GM12865 (cell line): ENCODE measurements around the gene ITPR2.
A peak's percentile ranks its signal among the peaks of the same experiment; 100 is the strongest.

Experiments used
- DNase-seq: peaks from one replicate; pipeline ENCODE4 v3.0.0; 2010; ENCODE audit warnings: low read depth
- H3K4me3 ChIP-seq: 2 replicates; pipeline ENCODE4 v1.5.1; 2011; ENCODE audit warnings: mild to moderate bottlenecking, low read depth, low read length, control low read depth
- CTCF ChIP-seq: IDR thresholded peaks from 2 replicates; pipeline ENCODE4 v1.5.1; 2011; ENCODE audit warnings: low read length, control low read depth, low read depth, inconsistent platforms; ENCODE audit not compliant: insufficient read depth; ENCODE audit errors: missing control alignments

The ITPR2 gene

GRCh38 chr12:26848156-26848825 lies 15.3 kb upstream of the ITPR2 start:
- TF ChIP-seq CTCF, result no peak
- H3K4me3 ChIP-seq, result no peak overlapping the region
- DNase-seq, result no peak

- no peak for DNase-seq
- H3K4me3 ChIP-seq, result no peak overlapping the region
- TF ChIP-seq CTCF, result no peak
These were observed 14.4 kb upstream of the ITPR2 start for GRCh38 chr12:26847431-26847830.

- no peak for TF ChIP-seq CTCF
- H3K4me3 ChIP-seq, result no peak overlapping the region
- DNase-seq, result no peak
These were observed 13.4 kb upstream of the ITPR2 start for GRCh38 chr12:26846416-26846815.

GRCh38 chr12:26845984-26846383 lies 13.0 kb upstream of the ITPR2 start:
- DNase-seq, result no peak
- no peak for TF ChIP-seq CTCF
- H3K4me3 ChIP-seq, result no peak overlapping the region

GRCh38 chr12:26845057-26845666 lies 12.2 kb upstream of the ITPR2 start:
- TF ChIP-seq CTCF, result peak; percentile 53
- DNase-seq, result peak; percentile 43
- H3K4me3 ChIP-seq, result no peak overlapping the region

GRCh38 chr12:26843311-26843710 lies 10.3 kb upstream of the ITPR2 start:
- TF ChIP-seq CTCF, result no peak
- H3K4me3 ChIP-seq, result no peak overlapping the region
- no peak for DNase-seq

GRCh38 chr12:26841085-26841484 lies 8.1 kb upstream of the ITPR2 start:
- no peak overlapping the region for H3K4me3 ChIP-seq
- DNase-seq, result no peak
- TF ChIP-seq CTCF, result no peak
